Fibroblast of pulmonary artery (primary cell): Measurements from ENCODE around the gene TTC13.

ENCODE experiments used
- DNase-seq: peaks from one replicate; pipeline ENCODE4 v3.0.0-alpha.2; 2010; ENCODE audit warnings: low read depth
- H3K4me3 ChIP-seq: replicated peaks from 2 replicates; pipeline ENCODE4 v1.5.1; 2011; ENCODE audit warnings: low read depth, mild to moderate bottlenecking, control low read depth, low read length, moderate library complexity
- CTCF ChIP-seq: IDR thresholded peaks from 2 replicates; pipeline ENCODE4 v1.5.1; 2011; ENCODE audit warnings: mild to moderate bottlenecking, control low read depth, low read length, inconsistent platforms; ENCODE audit errors: missing control alignments

The TTC13 gene

GRCh38 chr1:230922620-230923019 is 56.0 kb downstream of the TTC13 start:
- no peak overlapping the region for H3K4me3 ChIP-seq
- DNase-seq: peak; percentile 14
- peak; percentile 4 for TF ChIP-seq CTCF

GRCh38 chr1:230919207-230919606 is 59.5 kb downstream of the TTC13 start:
- no peak for DNase-seq
- no peak overlapping the region for H3K4me3 ChIP-seq
- TF ChIP-seq CTCF: no peak

DNA sequence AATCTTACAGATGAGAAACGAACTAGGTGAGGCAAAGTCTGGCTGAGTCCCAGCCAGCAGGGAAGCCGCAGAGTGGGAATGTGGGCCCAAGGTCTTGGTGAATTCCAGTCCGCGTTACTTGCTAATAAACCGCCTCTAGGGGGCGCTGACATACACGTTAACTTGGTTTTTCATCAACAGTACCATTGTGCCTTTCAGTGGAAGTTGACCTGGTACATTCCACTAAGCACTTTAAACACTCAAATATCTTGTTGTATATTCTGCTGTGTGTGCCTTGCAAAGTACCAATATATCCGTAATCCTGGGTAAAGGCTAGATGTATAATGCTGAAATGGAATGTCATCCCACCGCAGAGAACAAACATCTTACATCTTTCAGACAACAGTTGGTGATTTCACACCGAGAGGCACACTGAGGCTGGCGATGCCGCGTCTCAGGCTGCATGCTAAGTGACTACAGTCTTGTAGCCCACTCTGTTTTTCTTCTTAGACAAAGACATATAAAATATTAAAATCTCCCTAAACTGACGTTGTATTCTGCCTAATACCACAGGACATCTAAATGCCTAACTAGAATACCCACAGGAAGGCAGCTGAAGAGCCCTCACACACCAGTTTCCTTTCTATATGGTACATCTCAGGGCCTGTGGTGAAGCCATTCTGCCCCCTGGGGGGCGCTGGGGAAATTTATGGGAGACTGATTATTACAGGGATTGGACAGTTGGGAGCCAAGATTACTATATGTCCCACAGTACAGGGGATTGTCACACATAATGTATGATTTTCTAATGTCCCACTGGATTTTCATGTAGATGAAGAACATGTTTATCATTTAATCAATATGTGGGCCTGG is 61.2 kb downstream of the TTC13 start:
- no peak overlapping the region for H3K4me3 ChIP-seq
- peak; percentile 81 for DNase-seq

DNA sequence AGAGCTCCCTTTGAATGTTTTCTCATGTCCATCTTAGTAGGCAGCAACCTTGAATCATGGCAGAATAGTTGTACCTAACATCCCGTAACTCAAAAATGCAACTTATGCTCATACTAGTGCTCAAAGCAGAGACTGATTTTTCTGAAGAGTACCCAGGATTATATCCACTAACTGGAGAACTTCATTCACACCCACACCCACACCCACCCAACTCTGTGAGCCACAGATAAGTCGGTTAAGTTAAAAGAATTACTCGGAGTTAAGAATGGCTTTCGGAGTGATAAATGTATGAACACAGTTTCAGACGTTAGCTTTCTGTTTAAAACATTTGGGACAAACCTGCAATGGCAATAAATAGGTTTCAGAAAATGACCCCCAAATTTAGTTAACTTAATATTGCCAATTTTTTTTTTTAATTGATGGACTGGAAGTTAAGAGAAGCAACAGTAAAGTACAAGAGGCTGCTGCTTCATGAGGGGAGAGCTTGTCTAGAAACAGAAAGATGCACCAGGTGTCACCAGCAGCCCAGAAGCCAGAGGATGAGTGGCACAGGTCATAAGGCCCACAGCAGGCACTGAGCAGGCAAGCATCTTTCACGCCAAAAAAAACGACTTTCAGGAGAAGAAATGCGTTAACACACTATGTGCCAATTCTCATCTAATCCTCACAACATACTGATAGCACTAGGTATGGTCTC is 61.9 kb downstream of the TTC13 start:
- TF ChIP-seq CTCF: no peak
- H3K4me3 ChIP-seq: no peak overlapping the region
- no peak for DNase-seq

More for the DNA sequence above, 61.2 kb downstream of the TTC13 start:
- peak; percentile 74 for TF ChIP-seq CTCF

DNA sequence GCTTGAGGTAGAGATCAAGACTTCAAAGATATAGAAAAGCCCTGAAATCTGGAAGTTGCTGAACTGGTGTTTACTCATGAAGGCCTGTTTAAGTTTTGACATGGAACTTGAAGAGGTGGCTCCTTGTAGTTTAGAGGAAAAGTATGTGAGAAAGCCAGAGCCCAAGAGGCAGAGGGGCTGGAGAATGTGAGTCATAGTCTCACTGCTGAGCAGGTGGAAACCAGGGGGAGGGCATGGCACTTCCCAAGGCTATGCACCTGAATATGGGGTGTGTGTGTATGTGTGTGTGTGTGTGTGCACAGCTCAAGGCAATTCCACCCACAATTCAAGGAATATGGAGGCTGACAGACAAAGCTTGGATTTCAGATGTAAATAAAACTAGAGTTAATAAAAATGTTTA is 63.6 kb downstream of the TTC13 start:
- no peak overlapping the region for H3K4me3 ChIP-seq
- DNase-seq: no peak
- TF ChIP-seq CTCF: no peak

DNA sequence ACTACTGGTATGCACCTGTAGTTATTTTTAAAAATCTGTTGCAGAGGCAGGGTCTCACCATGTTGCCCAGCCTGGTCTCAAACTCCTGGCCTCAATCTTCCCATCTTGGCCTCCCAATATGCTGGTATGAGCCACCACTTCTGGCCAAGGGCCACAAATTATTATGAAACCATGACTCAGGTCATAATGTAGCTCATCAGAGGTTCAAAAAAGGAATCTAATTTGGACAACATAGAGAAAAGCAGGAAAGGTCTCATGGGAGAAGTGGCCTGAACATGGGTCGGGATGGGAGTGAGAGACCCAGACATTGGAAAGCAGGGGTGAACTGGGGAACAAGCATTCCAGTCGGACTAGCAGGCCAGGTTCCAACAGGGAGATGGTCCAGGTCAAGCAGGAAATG is 65.2 kb downstream of the TTC13 start:
- DNase-seq: peak; percentile 50
- no peak overlapping the region for H3K4me3 ChIP-seq
- no peak for TF ChIP-seq CTCF
